Activated T-cell treated with anti-CD3 and anti-CD28 coated beads, Interleukin-2, amount 50 U/mL, for 4 hours (primary cell): ENCODE results near the gene PIKFYVE. TPM values are rescaled to one million over a fixed set of nuclear protein-coding genes. Genes with fewer than 3 reads are reported as not detected.
"Not testable (repeated sequence)": the region's sequence is repeated elsewhere in the genome, so short reads cannot be mapped to it uniquely, and the experiment has no call there.

Source experiments
- ATAC-seq, 2 donors: fragments of 200-7000 bp; cut with Tn5 transposase; one replicate each; pipeline ENCODE4 v1.10.0; 2021
- DNase-seq: peaks from one replicate; pipeline ENCODE4 v3.0.0-alpha.2; 2020
- H3K27me3 Mint-ChIP-seq: one replicate; pipeline ENCODE4 v1.8.0; 2021; ENCODE audit warnings: low read depth, mixed read lengths
- H3K36me3 Mint-ChIP-seq: one replicate; pipeline ENCODE4 v1.8.0; 2022; ENCODE audit warnings: mixed read lengths; ENCODE audit not compliant: insufficient read depth
- H3K4me1 Mint-ChIP-seq: one replicate; pipeline ENCODE4 v1.8.0; 2021; ENCODE audit warnings: low read depth, mixed read lengths
- H3K4me3 Mint-ChIP-seq: one replicate; pipeline ENCODE4 v1.8.0; 2021; ENCODE audit warnings: mild to moderate bottlenecking, moderate library complexity, mixed read lengths
- H3K9me3 Mint-ChIP-seq: one replicate; pipeline ENCODE4 v1.8.0; 2021; ENCODE audit warnings: mixed read lengths
- total RNA-seq, 3 donors: library from RNA; stranded (reverse); gene quantifications; one replicate each; pipeline ENCODE4 v1.2.1, GENCODE V29; 2021

PIKFYVE gene
- total RNA-seq, 3 donors from 2014 or later: 13.1 to 14.8 (median 13.6) TPM

DNA sequence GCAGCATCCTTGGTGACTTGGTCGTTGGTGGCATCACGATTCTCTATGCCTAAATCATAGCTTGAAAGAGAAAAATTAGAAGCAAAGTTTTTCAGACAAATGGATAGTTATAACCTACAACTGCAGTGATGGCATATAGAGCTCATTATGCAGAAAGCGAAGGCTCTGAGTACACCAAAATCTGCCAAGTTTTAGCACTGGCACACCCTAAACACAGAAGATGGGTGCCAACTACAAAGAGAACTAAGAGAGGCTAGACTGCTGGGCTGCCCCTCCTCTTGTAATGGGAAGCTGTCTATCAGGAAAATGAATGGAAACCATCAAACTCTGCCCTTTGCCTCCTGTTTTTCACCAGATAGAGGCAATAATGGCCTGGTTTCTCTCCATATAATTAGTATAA, 17.5 kb upstream of the PIKFYVE start:
- Mint-ChIP-seq H3K4me3 (no peak overlapping the region), H3K9me3 (no peaks in the 10 kb centered on the region), H3K36me3 (peaks cover 30% of the 10 kb centered on the region), H3K4me1 (peaks cover 8% of the 10 kb centered on the region), H3K27me3 (no peaks in the 10 kb centered on the region)
- DNase-seq (no peak), ATAC-seq (no peak)

GRCh38 chr2:208249296-208249695, 16.8 kb upstream of the PIKFYVE start:
- no peak for ATAC-seq
- Mint-ChIP-seq H3K36me3 (peaks cover 26% of the 10 kb centered on the region), H3K27me3 (no peaks in the 10 kb centered on the region), H3K4me3 (no peak overlapping the region), H3K9me3 (no peaks in the 10 kb centered on the region), H3K4me1 (peaks cover 13% of the 10 kb centered on the region)
- DNase-seq: no peak

DNA sequence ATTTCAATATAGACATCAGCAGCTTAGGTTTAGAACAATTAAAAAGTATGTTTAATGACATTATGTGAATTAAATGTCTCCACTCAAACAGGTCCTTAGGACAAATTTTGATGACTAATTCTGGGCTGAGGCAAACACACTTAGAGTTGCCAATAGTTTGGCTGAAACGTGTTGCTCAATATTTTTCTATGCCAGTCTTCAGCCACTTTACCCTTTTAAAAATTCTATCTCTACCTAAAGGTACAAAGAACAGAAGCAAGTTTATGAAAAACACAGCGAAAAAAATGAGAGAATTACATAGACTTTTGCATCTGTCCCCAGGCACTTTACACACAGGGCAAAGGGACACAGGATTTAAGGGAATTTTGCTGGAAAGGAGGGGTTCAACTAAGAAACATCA, 15.7 kb upstream of the PIKFYVE start:
- ATAC-seq: no peak
- no peak overlapping the region for H3K4me3 Mint-ChIP-seq
- no peaks in the 10 kb centered on the region for H3K27me3 Mint-ChIP-seq
- H3K4me1 Mint-ChIP-seq: peaks cover 15% of the 10 kb centered on the region
- H3K36me3 Mint-ChIP-seq: peaks cover 25% of the 10 kb centered on the region
- H3K9me3 Mint-ChIP-seq: no peaks in the 10 kb centered on the region
- no peak for DNase-seq

DNA sequence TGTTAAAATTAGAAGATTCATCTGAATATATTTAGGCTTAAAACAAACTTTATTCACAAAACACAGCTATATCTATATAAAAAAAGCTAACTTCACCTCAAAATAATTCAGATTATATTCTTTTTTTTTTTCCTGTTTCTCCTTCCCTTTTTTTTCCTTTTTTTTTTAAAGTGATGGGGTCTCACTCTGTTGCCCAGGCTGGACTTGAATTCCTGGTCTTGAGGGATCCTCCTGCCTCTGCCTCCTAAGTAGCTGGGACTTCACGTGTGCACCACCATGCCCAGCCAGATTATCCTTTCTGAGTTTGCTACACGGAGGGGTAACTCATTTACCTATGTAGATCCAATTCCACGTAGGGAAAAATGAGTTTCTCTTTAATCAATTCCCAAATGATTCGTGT, 15.0 kb upstream of the PIKFYVE start:
- Mint-ChIP-seq H3K9me3 (no peaks in the 10 kb centered on the region), H3K36me3 (peaks cover 19% of the 10 kb centered on the region), H3K27me3 (no peaks in the 10 kb centered on the region), H3K4me3 (no peak overlapping the region), H3K4me1 (peaks cover 18% of the 10 kb centered on the region)
- DNase-seq (no peak), ATAC-seq (no peak)

GRCh38 chr2:208252716-208253492, 13.2 kb upstream of the PIKFYVE start:
- Mint-ChIP-seq H3K27me3 (no peaks in the 10 kb centered on the region), H3K36me3 (peaks cover 13% of the 10 kb centered on the region)
- ATAC-seq: no peak

GRCh38 chr2:208253600-208254117, 12.4 kb upstream of the PIKFYVE start:
- DNase-seq: no peak
- H3K4me1 Mint-ChIP-seq: peaks cover 18% of the 10 kb centered on the region
- H3K4me3 Mint-ChIP-seq: peak overlapping the region; percentile 97
- H3K36me3 Mint-ChIP-seq: peaks cover 10% of the 10 kb centered on the region
- H3K27me3 Mint-ChIP-seq: no peaks in the 10 kb centered on the region
- ATAC-seq: peak in 1 of 2 donors; percentile 1
- no peaks in the 10 kb centered on the region for H3K9me3 Mint-ChIP-seq

More at GRCh38 chr2:208252716-208253492, 13.2 kb upstream of the PIKFYVE start:
- Mint-ChIP-seq H3K9me3 (no peaks in the 10 kb centered on the region), H3K4me3 (no peak overlapping the region), H3K4me1 (peaks cover 18% of the 10 kb centered on the region)
- DNase-seq: no peak

- H3K9me3 Mint-ChIP-seq: no peaks in the 10 kb centered on the region
- no peaks in the 10 kb centered on the region for H3K27me3 Mint-ChIP-seq
- H3K4me3 Mint-ChIP-seq: peak overlapping the region; percentile 97
- peaks cover 18% of the 10 kb centered on the region for H3K4me1 Mint-ChIP-seq
- ATAC-seq (peak; percentile 78 to 79), DNase-seq (peak; percentile 70)
- H3K36me3 Mint-ChIP-seq: peaks cover 10% of the 10 kb centered on the region
Observed at GRCh38 chr2:208254118-208254870, 11.8 kb upstream of the PIKFYVE start.

DNA sequence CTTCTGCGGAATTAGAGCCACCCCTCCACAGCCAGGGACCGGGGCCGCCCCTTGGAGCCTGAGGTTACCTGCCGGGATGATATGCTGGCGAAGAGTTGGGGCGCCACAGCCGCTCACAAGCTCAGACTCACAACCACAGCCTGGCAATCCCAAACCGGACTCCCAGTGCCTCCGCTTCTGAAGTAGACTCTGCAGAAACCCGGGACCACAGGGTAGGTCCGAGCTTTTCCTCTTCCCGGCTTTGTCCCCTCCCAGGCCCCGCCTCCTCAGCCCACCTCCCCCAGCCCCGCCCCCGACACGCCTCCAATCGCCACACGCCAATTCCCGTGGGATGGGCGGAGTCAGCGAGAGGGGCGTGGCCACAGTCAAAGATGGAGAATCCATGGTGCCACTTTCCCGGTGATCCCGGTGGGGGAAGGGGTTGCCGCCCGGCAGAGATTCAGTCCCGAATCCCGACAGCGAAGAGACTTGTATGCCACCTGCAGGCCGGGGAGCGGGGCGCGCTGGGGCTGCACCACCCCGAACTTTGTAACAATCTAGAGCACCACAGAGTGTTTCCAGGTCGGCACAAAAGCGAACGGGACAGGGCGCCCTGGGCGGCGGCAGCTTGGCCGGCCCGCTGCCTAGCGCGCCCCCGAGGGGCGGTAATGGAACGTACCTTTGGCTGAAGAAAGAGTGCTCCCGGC, 11.0 kb upstream of the PIKFYVE start, which contains the start of gene IDH1:
IDH1 (minus strand) TSS at position 201 of the 686 bp plus-strand sequence. CDS start 3,520 bp downstream, outside the sequence.
- H3K36me3 Mint-ChIP-seq: peaks cover 7% of the 10 kb centered on the region
- peak; percentile 80 to 82 for ATAC-seq
- no peaks in the 10 kb centered on the region for H3K27me3 Mint-ChIP-seq
- H3K9me3 Mint-ChIP-seq: no peaks in the 10 kb centered on the region
- peaks cover 18% of the 10 kb centered on the region for H3K4me1 Mint-ChIP-seq
- peak; percentile 94 for DNase-seq
- peak within 1 kb of the TSS; percentile 97 for H3K4me3 Mint-ChIP-seq

DNA sequence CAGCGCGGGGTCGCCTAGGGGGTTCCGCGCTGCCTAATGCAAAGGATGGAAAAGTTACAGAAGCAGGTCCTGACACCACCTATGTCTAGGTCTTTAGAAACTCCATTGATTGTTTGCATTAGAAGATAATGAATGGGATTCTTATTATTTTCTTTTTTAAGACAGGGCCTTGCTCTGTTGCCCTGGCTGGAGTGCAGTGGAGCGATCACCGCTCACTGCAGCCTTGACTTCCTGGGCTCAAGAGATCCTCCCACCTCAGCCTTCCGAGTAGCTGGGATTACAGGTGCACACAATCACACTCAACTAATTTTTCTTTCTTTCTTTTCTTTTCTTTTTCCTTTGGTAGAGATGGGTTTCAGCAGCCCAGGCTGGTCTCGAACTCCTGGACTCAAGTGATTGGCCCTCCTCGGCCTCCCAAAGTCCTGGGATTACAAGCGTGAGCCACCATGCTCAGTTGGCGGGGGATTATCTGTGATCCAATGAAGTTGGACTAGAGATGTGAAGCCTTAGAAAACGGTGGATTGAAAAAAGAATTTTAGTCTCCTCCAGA, 10.4 kb upstream of the PIKFYVE start:
- H3K27me3 Mint-ChIP-seq: no peaks in the 10 kb centered on the region
- ATAC-seq (no peak), DNase-seq (no peak)
- H3K4me1 Mint-ChIP-seq: peaks cover 18% of the 10 kb centered on the region
- H3K36me3 Mint-ChIP-seq: peaks cover 4% of the 10 kb centered on the region
- H3K4me3 Mint-ChIP-seq: peak overlapping the region; percentile 97
- no peaks in the 10 kb centered on the region for H3K9me3 Mint-ChIP-seq

DNA sequence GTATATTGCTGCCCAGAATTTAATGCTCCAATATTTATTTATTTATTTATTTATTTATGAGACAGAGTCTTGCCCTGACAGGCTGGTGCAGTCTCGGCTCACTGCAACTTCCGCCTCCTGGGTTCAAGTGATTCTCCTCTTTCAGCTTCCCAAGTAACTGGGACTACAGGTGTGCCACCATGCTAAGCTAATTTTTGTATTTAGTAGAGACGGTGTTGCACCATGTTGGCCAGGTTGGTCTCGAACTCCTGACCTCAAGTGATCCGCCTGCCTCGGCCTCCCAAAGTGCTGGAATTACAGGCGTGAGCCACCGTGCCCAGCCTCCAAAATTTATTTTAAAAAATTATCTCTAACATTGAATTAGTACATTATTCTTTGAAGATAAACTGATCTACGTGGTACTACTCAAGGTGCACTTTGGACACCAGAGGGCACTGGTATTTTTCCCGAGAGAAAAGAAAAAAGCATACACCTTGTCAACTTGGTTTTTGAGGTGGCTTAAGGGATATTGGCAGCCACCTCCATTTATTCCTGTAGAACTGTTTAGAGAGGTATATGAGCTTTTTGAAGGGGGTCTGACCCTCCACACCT, 9.8 kb upstream of the PIKFYVE start:
- ATAC-seq (no peak), DNase-seq (no peak)
- Mint-ChIP-seq H3K9me3 (no peaks in the 10 kb centered on the region), H3K36me3 (peaks cover 1% of the 10 kb centered on the region), H3K27me3 (no peaks in the 10 kb centered on the region), H3K4me1 (peaks cover 18% of the 10 kb centered on the region), H3K4me3 (peak overlapping the region; percentile 50)

DNA sequence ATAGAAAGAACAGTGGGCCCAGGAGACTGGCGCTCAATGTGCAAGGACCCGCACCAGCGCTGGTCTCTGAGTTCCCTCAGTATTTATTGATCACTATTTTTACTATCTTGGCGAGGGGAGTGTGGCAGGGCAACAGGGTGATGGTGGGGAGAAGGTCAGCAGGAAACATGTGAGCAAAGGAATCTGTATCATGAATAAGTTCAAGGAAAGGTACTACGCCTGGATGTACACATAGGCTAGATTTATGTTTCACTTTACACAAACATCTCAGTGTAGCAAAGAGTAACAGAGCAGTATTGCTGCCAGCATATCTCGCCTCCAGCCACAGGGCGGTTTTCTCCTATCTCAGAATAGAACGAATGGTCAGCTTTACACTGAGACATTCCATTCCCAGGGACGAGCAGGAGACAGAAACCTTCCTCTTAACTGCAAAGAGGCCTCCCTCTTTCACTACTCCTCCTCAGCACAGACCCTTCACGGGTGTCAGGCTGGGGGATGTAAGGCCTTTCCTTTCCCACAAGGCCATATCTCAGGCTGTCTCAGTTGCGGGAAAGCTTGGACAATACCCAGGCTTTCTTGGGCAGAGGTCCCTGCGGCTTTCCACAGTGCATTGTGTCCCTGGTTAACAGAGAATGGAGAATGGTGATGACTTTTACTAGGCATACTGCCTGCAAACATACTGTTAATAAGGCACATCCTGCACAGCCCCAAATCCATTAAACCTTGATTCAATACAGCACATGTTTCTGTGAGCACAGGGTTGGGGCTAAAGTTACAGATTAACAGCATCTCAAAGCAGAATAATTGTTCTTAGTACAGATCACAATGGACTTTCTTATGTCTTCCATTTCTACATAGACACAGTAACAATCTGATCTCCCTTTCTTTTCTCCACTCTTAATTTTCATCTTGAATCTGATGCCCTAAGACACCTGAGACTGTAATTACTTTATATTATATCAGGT, 8.9 kb upstream of the PIKFYVE start:
- not testable (repeated sequence) for H3K27me3 Mint-ChIP-seq, H3K9me3 Mint-ChIP-seq, ATAC-seq, DNase-seq, H3K36me3 Mint-ChIP-seq, H3K4me3 Mint-ChIP-seq
- peaks cover 18% of the 10 kb centered on the region for H3K4me1 Mint-ChIP-seq

GRCh38 chr2:208265371-208265800, 669 bp upstream of the PIKFYVE start:
- H3K9me3 Mint-ChIP-seq: no peaks in the 10 kb centered on the region
- ATAC-seq: peak; percentile 53 to 58

DNA sequence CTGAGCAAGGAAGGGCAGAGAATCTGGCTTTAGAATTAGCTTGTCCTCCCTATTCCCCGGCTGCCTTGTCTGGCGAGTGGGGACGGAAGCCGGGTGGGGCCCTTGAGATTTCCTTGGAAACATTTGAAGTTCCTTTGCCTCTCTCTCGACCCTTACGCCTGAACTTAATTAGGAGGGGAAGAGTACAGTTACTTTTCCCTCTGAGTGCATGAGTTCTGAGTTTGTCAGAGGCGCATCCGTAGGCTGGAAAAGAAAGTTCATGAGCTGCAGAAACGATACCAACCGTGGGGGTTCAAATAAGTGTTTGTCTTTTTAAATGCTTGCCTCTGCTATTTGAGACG, 468 bp downstream of the PIKFYVE start:
- DNase-seq (no peak), ATAC-seq (peak in 1 of 2 donors; percentile 8)
- H3K27me3 Mint-ChIP-seq: no peaks in the 10 kb centered on the region

More at GRCh38 chr2:208265371-208265800, 669 bp upstream of the PIKFYVE start:
- Mint-ChIP-seq H3K27me3 (no peaks in the 10 kb centered on the region), H3K4me3 (peak overlapping the region; percentile 94), H3K36me3 (peaks cover 4% of the 10 kb centered on the region), H3K4me1 (peaks cover 40% of the 10 kb centered on the region)
- DNase-seq: peak; percentile 18

More for the DNA sequence above, 468 bp downstream of the PIKFYVE start:
- Mint-ChIP-seq H3K36me3 (peaks cover 9% of the 10 kb centered on the region), H3K9me3 (no peaks in the 10 kb centered on the region), H3K4me1 (peaks cover 45% of the 10 kb centered on the region), H3K4me3 (peak overlapping the region; percentile 94)
